Posterior vena cava (tissue), 2 donors: ENCODE measurements around the gene CPLANE1. TPM values are rescaled to one million over a fixed set of nuclear protein-coding genes. Genes with fewer than 3 reads are reported as not detected.

Source experiments
- DNase-seq: peaks from one replicate; pipeline ENCODE4 v3.0.0-alpha.2; 2020; ENCODE audit warnings: low spot score
- intact Hi-C, 2 donors: fragments of 100-400 bp; cut with DNase I; formaldehyde crosslinking; loops; one replicate each; pipeline versions ENCODE4 v1.14.1 to v1.14.2; 2022 to 2023
- total RNA-seq, 2 donors: library from RNA; stranded (reverse); fragmentation: NEBNext Ultra II Directional; extraction: Animal tissue kit (Norgen Biotek cat#: 25700); gene quantifications; one replicate each; pipeline ENCODE4 v1.2.1, GENCODE V29; 2021
- donor health status: DM: yes; HTN: yes; CAD: no.
- donor health status: DM: yes; HTN: yes; CAD: no.

The CPLANE1 gene
- total RNA-seq, 2 donors from 2014 or later = 21.4 to 23.2 TPM

DNA sequence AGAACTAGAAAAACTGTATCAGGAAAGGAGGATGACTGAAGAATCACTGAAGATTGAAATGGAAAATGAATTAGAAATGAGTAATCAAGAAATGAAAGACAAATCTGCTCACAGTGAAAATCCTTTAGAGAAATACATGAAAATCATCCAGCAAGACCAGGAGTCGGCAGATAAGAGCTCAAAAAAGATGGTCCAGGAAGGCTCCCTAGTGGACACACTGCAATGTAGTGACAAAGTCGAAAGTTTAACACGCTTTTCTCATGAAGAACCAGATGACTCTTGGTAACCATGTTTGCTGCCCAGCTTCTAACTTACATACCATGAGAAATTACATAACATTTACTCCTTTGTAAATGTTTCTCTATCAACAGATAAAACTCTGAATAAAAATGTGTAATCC, 37.1 kb downstream of the CPLANE1 start:
- no peak for DNase-seq
- intact Hi-C loops = no loop called here

DNA sequence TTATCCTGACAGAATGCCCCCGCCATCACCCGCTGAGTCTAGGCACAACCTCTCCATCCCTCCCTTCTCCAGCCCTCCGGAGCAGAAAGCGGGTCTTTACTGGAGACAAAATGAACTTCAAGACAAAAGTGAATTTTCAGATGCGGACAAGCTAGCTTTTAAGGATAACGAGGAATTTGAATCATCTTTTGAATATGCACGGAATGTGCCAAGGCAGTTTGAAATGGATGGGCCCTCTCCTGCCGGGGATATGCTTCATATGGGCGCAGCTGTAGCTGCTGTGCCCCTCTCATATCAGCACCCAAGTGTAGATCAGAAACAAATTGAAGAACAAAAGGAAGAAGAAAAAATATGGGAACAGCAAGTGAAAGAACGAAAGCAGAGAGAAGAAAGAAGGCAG, 37.5 kb downstream of the CPLANE1 start:
- DNase-seq = no peak
- intact Hi-C loops = no loop called here

DNA sequence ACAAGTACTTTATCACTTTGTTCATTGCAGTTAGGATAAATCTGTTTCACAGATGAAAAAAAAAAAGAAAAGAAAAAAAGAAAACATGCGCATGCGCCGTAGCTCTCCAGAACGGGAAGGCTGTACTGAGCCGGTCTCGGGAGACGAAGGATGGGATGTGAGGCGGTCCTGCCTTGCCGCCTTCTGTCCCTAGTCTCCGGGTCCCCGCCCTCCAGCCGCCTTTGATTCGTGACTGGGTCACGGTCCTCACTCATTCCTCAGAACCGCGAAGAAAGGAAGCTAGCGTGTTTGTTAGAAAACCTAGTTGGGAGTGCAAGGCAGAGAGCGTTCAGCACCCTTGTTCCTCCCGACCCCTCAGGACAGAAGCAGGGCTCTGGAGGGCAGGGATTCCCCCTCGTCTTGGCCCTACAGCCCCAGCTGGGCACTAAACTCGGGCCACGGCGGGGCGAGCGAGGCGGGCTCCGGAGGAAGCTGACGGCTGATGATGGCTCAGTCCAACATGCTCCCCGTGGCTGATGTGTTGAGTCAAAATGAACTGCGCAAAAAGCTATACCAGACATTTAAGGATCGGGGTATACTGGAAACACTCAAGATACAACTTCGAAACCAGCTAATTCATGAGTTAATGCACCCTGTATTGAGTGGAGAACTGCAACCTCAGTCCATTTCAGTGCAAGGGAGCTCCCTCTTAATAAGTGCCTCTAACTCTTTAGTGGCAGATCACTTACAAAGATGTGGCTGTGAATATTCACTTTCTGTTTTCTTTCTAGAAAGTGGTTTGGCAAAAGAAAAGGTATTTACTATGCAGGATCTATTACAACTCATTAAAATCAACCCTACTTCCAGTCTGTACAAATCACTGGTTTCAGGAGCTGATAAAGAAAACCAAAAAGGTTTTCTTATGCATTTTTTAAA, 40.0 kb downstream of the CPLANE1 start:
- DNase-seq = no peak

DNA sequence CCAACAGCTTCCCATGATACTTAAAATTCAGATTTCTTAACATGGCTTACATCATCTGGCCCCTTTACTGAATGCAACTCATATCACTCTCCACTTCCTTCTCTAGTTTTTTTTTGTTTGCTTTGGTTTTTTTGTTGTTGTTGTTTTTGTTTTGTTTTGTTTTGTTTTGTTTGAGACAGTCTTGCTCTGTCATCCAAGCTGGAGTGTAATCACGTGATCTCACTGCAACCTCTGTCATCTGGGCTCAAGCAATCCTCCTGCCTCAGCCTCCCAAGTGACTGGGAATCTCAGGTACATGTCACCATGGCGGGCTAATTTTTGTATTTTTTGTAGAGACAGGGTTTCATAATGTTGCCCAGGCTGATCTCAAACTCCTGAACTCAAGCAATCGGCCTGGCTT, 41.4 kb downstream of the CPLANE1 start:
- intact Hi-C loops = no loop called here
- no peak for DNase-seq

More for the DNA sequence above, 40.0 kb downstream of the CPLANE1 start:
- intact Hi-C loops = no loop called here

DNA sequence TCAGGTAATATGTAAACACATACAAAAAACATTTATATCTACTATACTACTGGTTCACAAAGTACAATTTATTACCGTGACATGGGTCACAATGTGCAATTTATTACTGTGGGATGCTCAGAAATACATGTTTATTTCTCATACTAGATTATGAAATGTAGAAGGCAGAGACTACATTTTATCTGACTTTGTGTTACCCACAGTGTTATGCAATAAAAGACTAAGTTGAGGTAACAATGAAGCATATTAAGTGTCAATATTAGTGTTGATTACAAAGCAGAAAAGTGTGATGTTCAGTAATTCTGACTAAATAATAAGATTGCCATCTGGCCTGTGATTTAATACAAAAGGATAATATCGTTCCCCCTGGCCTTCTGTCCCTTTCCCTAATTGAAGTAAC, 42.4 kb downstream of the CPLANE1 start:
- no peak for DNase-seq

DNA sequence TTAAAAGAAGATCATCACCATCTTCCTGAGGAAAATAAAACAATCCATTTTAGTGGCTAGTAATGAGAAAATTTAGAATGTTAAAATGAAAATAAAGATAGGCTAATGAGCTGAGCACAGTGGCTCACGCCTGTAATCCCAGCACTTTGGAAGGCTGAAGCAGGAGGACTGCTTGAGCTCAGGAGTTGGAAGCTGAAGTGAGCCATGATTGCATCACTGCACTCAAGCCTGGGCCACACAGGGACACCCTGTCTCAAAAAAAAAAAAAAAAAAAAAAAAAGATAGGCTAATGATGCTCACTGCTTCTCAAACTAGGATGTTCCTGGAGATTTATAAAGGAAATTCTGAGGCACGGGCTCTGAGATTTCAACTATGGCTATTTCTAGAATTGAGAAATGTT, 50.3 kb downstream of the CPLANE1 start:
- no peak for DNase-seq
- intact Hi-C loops = no loop called here

More for the DNA sequence above, 42.4 kb downstream of the CPLANE1 start:
- intact Hi-C loops = no loop called here

DNA sequence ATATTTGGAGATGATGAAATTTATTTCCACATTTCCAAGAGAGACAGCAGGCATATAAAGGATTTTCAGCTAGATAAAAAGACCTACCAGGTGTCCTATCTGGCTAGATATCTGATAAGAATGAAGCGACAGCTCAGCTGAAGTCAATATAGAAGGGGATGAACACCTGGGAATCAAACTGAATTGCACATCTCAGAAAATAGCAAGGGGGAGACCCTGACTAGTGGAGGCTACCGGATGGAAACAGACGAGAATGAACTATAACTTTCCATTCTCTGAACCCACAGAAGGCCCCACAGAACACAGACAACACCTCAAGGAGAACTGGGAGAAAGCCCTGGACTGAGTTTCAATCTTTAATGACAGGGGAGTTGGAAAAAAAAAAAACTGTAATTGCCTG, 51.1 kb downstream of the CPLANE1 start:
- no peak for DNase-seq

DNA sequence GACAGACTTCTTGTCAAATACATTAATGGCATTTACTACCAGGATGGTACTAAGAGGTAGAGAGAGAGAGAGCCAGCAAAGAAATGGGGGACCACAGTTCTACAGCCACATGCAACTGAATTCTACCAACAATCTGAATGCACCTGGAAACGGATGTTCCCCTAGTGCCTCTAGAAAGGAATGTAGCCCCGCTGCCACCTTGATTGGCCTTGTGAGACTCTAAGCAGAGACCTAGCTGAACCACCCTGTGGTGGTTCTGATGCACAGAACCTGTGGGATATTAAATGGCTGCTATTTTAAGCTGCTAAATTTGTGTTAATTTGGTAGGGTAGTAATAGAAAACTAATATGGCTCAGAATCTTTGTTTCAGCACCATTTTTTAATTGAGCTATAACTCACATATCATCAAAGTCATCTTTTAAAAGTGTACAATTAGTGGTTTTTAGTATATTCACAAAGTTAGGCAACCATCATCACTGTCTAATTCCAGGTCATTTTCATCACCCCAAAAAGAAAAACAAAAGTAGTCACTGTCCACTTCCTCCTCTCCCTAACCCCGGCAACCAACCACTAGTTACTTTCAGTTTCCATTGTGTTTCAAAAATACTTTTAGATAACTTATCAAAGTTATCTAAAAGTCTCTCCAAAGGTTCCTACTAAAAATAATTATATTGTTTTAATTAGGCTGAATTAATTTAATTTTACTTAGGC, 51.7 kb downstream of the CPLANE1 start:
- DNase-seq = no peak
- intact Hi-C loops = no loop called here

More for the DNA sequence above, 51.1 kb downstream of the CPLANE1 start:
- intact Hi-C loops = no loop called here

DNA sequence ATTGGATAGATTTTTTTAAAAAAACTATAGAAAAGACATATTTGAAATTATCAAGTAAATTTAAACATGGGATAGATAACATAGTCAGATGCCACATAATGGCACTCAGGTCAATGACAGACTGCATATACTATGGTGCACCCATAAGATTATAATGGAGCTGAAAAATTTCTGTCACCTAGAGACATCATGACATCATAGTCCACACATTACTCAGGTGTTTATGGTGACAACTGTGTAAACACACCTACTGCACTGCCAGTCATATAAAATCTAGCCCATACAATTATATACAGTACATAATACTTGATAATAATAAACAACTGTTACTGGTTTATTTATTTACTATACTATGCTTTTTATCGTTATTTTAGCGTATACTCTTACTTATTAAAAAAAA, 58.6 kb downstream of the CPLANE1 start:
- no peak for DNase-seq
- intact Hi-C loops = no loop called here

DNA sequence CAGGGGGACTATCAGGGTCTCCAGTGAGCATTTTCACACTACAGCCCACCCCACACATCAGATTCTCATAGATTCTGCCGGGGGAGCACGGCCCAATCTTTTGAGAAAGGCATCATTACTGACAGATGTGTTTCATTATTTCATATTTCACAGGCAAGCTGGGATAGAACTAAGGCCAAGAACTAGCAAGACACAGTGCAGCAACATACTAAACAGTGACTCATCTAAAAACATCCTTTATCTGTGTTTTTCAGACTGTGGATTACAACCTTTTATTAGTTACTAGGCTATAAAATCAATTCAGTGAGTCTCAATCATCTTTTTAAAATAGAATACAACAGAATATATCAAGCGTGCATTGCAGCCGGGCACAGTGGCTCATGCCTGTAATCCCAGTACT, 59.8 kb downstream of the CPLANE1 start:
- intact Hi-C loops = no loop called here

DNA sequence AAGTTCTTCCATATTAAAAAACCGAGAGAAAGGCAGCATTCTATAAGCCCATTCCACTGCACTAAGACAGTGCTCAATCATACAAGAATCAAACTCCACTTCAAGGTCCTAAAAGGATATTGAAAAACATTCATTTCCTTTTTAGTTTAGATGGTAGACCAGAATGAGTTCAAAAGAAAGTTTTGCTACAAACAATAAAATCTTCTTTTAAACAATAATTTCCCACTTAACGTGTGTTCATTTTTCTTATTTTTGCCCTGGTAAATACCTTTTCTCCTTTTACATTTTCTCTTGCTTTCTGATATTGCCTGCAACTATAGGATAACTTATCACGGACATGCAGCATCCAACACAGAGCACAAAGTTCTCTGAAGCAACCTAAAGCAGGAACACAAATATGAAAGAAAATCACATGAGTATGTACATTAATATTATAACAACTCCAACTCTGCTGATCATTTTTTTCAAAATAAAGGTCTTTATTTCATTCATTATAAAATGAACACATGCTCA, 61.7 kb downstream of the CPLANE1 start:
- intact Hi-C loops = no loop called here
- no peak for DNase-seq

More for the DNA sequence above, 59.8 kb downstream of the CPLANE1 start:
- DNase-seq = no peak

DNA sequence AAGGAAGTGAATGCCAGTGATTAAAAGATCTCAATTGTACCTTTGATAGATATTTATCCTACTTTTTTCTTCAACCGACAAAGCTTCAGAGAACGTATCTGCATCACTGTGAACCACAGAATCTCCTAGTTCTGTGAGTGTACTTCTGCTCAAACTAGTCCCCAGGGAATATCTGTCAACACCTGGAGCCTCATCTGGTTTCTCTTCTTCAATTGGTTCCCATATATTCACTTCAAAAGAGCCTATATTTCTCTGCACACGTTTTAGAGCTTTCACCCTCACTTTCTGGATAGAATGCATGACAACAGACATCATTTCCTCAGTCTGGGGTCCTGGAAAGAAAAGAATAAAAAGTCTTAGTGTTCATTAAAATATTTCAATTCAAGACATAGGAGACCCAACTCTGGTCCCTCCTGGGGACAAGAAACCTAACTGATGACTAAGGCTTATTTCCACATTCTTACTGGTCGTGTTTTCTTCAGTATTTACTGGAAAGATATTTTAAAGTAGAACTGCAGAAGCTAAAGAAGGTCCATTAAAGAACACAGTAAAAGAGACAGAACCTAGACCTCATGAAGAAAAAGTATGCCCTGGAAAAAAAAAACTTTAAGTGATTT, 64.3 kb downstream of the CPLANE1 start:
- intact Hi-C loops = no loop called here
- DNase-seq = no peak

DNA sequence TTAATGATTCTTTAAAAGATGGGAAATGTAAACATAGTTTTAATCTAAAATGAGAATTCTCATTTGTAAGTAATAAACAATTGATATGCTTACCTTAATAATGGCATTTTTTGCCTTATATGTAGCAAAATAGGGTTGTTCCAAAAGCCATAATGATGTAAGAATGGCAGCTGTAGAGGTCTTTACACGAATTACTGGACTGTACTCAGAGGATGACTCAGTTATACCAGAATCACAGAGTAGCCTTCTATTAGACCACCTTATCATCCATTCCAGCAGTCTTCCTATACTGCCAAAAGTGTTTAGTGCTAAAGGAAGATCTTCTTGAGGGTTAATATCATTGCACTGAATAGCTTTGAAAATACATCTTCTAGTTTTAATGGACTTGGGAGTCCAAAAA, 66.5 kb downstream of the CPLANE1 start:
- intact Hi-C loops = no loop called here

DNA sequence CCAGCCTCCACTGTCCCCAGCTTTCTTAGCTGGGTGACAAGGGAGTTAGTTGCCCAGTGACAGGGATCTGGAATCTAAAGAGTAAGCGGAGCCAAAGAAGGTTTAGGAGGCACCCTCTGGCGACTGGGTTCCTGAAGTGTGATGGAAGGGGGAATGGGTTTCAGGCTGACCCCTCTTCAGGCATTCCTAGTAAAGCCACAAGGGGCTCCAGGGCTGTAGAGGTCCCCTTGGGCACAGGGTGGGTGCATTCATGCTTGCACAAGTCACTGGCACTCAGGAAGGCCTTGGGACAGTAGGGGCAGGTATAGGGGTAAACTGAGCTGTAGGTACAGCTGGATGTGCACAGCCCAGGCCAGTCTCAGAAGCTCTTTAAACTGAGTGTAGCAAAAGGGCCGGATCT, 74.2 kb downstream of the CPLANE1 start:
- intact Hi-C loops = no loop called here

More for the DNA sequence above, 66.5 kb downstream of the CPLANE1 start:
- no peak for DNase-seq

DNA sequence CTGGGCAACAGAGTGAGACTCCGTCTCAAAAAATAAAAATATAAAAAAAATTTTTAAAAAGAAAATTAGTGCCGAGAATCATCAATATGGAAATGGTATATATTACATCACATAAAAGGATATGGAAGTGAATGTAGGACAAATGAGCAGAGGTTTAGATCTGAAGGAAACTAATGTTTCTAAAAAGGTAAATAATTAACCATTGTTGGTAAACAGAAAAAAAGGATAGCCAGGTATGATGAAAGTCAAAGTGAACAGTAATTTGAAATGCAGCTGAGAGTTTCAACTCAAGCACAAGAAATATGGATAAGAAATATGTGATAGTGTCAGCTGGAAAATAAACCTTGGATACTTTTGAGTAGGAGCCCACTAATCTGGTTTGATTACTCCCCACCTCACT, 76.2 kb downstream of the CPLANE1 start:
- intact Hi-C loops = no loop called here
- DNase-seq = no peak

More for the DNA sequence above, 74.2 kb downstream of the CPLANE1 start:
- no peak for DNase-seq

DNA sequence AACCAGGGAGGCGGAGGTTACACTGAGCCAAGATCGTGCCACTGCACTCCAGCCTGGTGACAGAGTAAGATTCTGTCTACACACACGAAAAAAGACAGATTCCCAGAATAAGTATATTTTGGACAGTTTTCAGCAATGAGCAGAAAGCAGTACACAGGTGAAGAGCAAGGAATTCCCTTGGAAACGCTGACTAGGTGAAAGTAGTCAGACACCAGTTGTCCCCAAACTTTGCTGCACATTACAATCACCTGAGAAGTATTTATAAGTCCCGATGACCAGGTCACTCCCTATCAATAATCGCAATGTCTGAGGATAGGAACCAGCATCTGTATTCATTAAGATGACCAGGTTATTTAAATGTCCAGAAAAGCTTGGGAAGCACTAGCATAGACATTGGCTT, 78.3 kb downstream of the CPLANE1 start:
- no peak for DNase-seq
- intact Hi-C loops = no loop called here

DNA sequence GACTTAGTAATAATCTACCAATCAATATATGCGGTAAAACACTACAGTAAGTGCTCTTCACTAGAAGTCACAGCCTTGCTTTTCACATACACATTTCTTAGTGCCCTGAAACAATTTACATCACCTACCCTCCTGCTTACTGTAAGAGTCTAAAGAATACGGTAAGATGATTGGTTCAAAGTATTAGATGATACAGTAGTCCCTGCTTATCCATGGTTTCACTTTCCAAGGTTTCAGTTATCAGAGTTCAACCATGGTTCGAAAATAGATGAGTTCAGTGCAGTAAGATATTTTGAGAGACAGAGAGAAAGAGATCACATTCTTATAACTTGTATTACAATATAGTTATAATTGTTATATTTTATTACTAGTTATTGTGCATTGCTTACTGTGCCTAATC, 83.0 kb downstream of the CPLANE1 start:
- intact Hi-C loops = no loop called here
- no peak for DNase-seq

DNA sequence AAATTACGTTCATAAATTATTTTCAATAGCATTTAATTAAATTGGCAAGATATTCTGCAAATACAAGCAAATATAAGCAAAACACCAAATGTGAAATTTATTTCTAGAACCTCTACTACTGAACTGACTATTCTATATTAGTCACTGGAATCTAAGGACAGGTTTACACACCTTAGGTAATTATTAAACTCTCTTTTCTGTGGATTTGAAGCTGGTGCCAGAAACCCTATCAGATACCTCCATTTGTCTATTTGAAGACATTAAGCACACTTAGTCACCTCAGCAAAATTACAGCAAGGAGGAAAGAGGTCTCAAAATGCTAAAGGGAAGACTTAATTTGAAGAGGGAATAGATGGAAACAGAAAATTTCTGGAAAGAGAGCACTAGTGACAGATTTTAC, 83.4 kb downstream of the CPLANE1 start:
- DNase-seq = no peak
- intact Hi-C loops = no loop called here

DNA sequence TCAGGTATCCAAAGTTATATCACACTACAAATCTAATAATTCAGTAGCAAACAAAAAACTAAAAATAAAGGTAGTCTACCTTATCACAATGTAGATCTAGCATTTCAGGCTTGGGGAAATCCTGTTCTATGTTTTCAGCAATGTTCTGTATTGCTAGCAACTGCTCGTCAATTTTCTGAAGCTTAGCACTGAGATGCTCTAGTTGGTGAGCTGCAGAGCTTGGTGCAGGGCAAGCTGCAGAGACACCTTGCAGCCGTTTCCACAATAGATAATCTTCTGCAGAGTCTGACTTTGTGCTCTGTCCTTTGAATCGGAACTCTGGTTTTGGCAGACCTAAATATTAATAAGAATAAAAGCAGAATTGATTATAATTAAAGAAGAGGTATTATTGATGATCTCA, 95.5 kb downstream of the CPLANE1 start:
- intact Hi-C loops = no loop called here
- no peak for DNase-seq

DNA sequence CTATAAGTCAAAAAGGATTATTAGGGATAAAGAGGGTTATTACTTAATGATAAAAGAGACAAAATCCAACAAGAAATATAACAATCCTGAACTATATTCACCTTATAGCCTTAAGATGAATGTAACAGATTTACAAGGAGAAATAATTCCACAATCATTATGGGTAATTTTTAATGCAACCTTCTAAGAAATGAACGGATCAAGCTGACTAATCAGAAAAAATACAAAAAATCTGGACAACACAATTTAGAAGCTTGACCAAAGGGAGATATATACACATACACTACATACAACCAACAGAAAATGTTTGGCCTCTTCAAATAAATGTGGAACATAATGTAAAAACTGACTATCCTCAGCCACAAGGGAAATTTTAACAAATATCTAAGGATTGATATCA, 102.3 kb downstream of the CPLANE1 start:
- intact Hi-C loops = no loop called here
- DNase-seq = no peak
